Right lobe of liver (tissue), 4 donors: Measurements from ENCODE around the gene NRTN.

Experiments used
- POLR2A ChIP-seq: fragments of 450-650 bp; IDR thresholded peaks from one replicate; pipeline ENCODE4 v1.6.1; 2017; ENCODE audit warnings: antibody characterized with exemption, mild to moderate bottlenecking
- TF ChIP-seq, protein P1 (sequence below), 4 donors: fragments of 200-600 bp in 3 of 4; fragments of 450-650 bp in 1 of 4; IDR thresholded peaks; one replicate each; pipeline versions ENCODE4 v1.5.1 to v1.8.0; 2016 to 2022; ENCODE audit warnings: antibody characterized with exemption in 4 of 4, mild to moderate bottlenecking in 2 of 4
- donor health status: DM: no; HTN: no; CAD: no.
- donor health status: DM: no; HTN: no; CAD: no.
- donor health status: DM: no; HTN: yes; CAD: no.

DNA sequence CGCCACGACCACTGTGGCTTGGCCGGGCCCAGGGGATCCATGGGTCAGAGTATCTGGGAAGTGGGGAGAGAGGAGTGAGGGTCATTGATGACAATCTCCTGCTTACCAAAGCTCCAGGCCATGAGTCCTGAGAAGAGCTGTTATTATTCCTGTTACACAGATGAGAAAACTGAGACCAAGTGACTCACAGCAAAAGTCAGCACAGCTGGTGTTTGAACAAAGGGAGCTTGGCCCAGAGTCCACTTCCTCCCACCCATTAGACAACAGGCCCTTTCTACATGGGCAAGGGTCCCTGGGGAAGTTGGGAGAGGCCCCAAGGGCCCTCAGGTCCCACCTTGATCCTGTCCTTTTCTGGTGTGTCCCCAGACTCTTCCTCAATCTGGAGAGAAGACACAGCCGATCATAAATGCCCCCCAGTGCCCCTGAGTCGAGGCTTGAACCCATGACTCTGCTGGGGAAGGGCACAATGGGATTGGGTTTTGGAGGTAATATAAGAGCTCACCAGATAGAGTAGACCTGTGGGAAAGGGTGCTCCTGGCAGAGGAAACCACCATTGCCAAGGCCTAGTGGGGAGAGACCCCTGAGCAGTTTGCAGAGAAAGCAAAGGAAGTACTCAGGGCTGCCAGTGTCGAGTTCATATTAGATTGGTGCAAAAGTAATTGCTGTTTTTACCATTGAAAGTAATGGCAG lies 27.8 kb downstream of the NRTN start:
- TF ChIP-seq, protein P1, sequence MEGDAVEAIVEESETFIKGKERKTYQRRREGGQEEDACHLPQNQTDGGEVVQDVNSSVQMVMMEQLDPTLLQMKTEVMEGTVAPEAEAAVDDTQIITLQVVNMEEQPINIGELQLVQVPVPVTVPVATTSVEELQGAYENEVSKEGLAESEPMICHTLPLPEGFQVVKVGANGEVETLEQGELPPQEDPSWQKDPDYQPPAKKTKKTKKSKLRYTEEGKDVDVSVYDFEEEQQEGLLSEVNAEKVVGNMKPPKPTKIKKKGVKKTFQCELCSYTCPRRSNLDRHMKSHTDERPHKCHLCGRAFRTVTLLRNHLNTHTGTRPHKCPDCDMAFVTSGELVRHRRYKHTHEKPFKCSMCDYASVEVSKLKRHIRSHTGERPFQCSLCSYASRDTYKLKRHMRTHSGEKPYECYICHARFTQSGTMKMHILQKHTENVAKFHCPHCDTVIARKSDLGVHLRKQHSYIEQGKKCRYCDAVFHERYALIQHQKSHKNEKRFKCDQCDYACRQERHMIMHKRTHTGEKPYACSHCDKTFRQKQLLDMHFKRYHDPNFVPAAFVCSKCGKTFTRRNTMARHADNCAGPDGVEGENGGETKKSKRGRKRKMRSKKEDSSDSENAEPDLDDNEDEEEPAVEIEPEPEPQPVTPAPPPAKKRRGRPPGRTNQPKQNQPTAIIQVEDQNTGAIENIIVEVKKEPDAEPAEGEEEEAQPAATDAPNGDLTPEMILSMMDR (IDR thresholded peaks at IDR 0.05) = no peak
- TF ChIP-seq POLR2A = no peak
